OCI-LY7 (cell line): ENCODE results near the gene LPAR1. TPM values are rescaled to one million over a fixed set of nuclear protein-coding genes. Genes with fewer than 3 reads are reported as not detected.
"Not testable (repeated sequence)": the region's sequence is repeated elsewhere in the genome, so short reads cannot be mapped to it uniquely, and the experiment has no call there.

Experiments used
- BruUV-seq: library from RNA; stranded (reverse); fragments of 400-500 nt; replicated peaks from 2 replicates; lab custom pipeline; 2021; lab: Mats Ljungman, UMichigan
- CTCF ChIA-PET: fragments of 300-600 bp; sonication (Branson Sonifier 250); formaldehyde crosslinking; loops from one replicate; lab custom pipeline; 2022; ENCODE audit warnings: antibody characterized with exemption; ENCODE audit not compliant: unreplicated experiment; lab: Charles Lee
- POLR2A ChIA-PET: fragments of 300-600 bp; sonication (Branson Sonifier 250); formaldehyde crosslinking; loops from one replicate; lab custom pipeline; 2022; ENCODE audit warnings: antibody characterized with exemption; lab: Charles Lee
- DNase-seq: peaks from one replicate; pipeline ENCODE4 v3.0.0-alpha.2; 2015; ENCODE audit warnings: low spot score
- H2AFZ ChIP-seq: fragments of 200-600 bp; sonication (generic), shearing (Covaris generic); 2 replicates; pipeline ENCODE4 v1.6.1; 2014; ENCODE audit warnings: mild to moderate bottlenecking, antibody characterized with exemption, low read length, moderate library complexity
- H3K27ac ChIP-seq: fragments of 200-600 bp; sonication (generic); 2 replicates; pipeline ENCODE4 v1.5.1; 2014; ENCODE audit warnings: mixed run types, low read depth, mild to moderate bottlenecking, moderate library complexity, low read length, inconsistent platforms; ENCODE audit not compliant: poor library complexity, severe bottlenecking
- H3K36me3 ChIP-seq: fragments of 200-600 bp; sonication (generic); 2 replicates; pipeline ENCODE4 v1.6.1; 2014; ENCODE audit warnings: mild to moderate bottlenecking, antibody characterized with exemption, low read length, moderate library complexity, mixed read lengths; ENCODE audit not compliant: insufficient read depth
- H3K4me1 ChIP-seq: fragments of 200-600 bp; sonication (generic); 2 replicates; pipeline ENCODE4 v1.5.1; 2014; ENCODE audit warnings: mild to moderate bottlenecking, low read length; ENCODE audit not compliant: insufficient read depth, poor library complexity, severe bottlenecking
- H3K4me2 ChIP-seq: fragments of 200-600 bp; sonication (generic); 2 replicates; pipeline ENCODE4 v1.6.1; 2014; ENCODE audit warnings: mild to moderate bottlenecking, low read length
- H3K4me3 ChIP-seq: fragments of 200-600 bp; sonication (generic); 2 replicates; pipeline ENCODE4 v1.5.1; 2014; ENCODE audit warnings: mild to moderate bottlenecking, low read depth, low read length; ENCODE audit not compliant: poor library complexity, severe bottlenecking
- H3K79me2 ChIP-seq: fragments of 200-600 bp; sonication (generic); 2 replicates; pipeline ENCODE4 v1.6.1; 2016; ENCODE audit warnings: low read depth, mild to moderate bottlenecking, low read length, moderate library complexity, mixed read lengths; ENCODE audit not compliant: insufficient read depth
- H3K9me2 ChIP-seq: fragments of 200-600 bp; sonication (generic); 2 replicates; pipeline ENCODE4 v1.6.1; 2016; ENCODE audit warnings: mild to moderate bottlenecking, low read length, mixed read lengths; ENCODE audit not compliant: insufficient read depth
- H3K9me3 ChIP-seq: fragments of 200-600 bp; sonication (generic); 2 replicates; pipeline ENCODE4 v1.6.1; 2014; ENCODE audit warnings: mild to moderate bottlenecking, mixed run types, low read length, mixed read lengths
- H4K20me1 ChIP-seq: fragments of 200-600 bp; sonication (generic); 2 replicates; pipeline ENCODE4 v1.6.1; 2014; ENCODE audit warnings: mild to moderate bottlenecking, antibody characterized with exemption, low read length, moderate library complexity, mixed read lengths; ENCODE audit not compliant: insufficient read depth
- CTCF ChIP-seq: fragments of 200-600 bp; sonication (generic); conservative IDR thresholded peaks from 2 replicates; pipeline ENCODE4 v1.5.1; 2014; ENCODE audit warnings: mild to moderate bottlenecking, antibody characterized with exemption, low read length, moderate library complexity, mixed read lengths
- EZH2phosphoT487 ChIP-seq: fragments of 200-600 bp; sonication (generic); IDR thresholded peaks from 2 replicates; pipeline ENCODE4 v1.6.1; 2018; ENCODE audit warnings: low read depth, borderline replicate concordance, mild to moderate bottlenecking, mixed run types, antibody characterized with exemption, low read length, moderate library complexity, mixed read lengths
- intact Hi-C: fragments of 100-400 bp; cut with micrococcal nuclease; formaldehyde crosslinking; loops from one replicate; pipeline ENCODE4 v1.10.0; 2022; ENCODE audit not compliant: unreplicated experiment
- small RNA-seq: library from RNA; depleted of rRNA; stranded (forward); fragments of <200 nt; gene quantifications from one replicate; pipeline ENCODE3, GENCODE V24; 2014
- total RNA-seq, 2 experiments: library from RNA; depleted of rRNA in 1 of 2; stranded (reverse); fragments of >200 nt in 1 of 2; shearing (Covaris generic) in 1 of 2; gene quantifications; 2 replicates each; pipeline ENCODE4 v1.2.3, GENCODE V29; 2014 to 2022

The LPAR1 gene
- total RNA-seq, 2 experiments from 2014 or later = not detected

DNA sequence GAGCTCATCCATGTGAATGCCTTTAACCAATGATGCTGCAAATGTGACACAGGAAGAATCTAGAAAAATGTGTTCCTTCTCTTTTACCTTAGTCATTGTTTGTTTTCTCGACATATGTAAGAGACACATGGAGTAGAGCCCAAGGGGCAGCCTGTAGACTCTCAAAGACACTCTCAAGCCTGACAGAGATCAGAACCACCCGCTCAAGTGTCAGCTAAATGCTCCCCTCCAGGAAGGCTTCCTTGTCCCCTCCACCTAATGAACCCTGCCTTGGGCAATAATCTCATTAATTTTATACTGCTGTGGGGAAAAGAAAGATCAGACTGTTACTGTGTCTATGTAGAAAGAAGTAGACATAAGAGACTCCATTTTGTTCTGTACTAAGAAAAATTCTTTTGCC, 212.3 kb downstream of the LPAR1 start:
- H3K27ac ChIP-seq = no peak overlapping the region
- H3K4me3 ChIP-seq = no peak overlapping the region
- ChIA-PET CTCF (no interaction called here), POLR2A (no interaction called here)
- H3K4me2 ChIP-seq = no peak overlapping the region
- no peak overlapping the region for H2AFZ ChIP-seq
- H3K9me3 ChIP-seq = no peaks in the 10 kb centered on the region
- intact Hi-C loops = no loop called here
- no TSS peak for BruUV-seq
- no peaks in the 10 kb centered on the region for H3K79me2 ChIP-seq
- no peaks in the 10 kb centered on the region for H3K4me1 ChIP-seq
- no peaks in the 10 kb centered on the region for H3K36me3 ChIP-seq
- H3K9me2 ChIP-seq = no peaks in the 10 kb centered on the region
- no peak for DNase-seq
- TF ChIP-seq CTCF = no peak
- no peak for TF ChIP-seq EZH2phosphoT487
- no peaks in the 10 kb centered on the region for H4K20me1 ChIP-seq

- CTCF ChIA-PET, H3K9me2 ChIP-seq, intact Hi-C loops, H4K20me1 ChIP-seq, H3K79me2 ChIP-seq, DNase-seq, H2AFZ ChIP-seq, H3K4me1 ChIP-seq, H3K27ac ChIP-seq, H3K4me3 ChIP-seq, POLR2A ChIA-PET, BruUV-seq, H3K36me3 ChIP-seq, H3K4me2 ChIP-seq, H3K9me3 ChIP-seq: not testable (repeated sequence)
Measured at GRCh38 chr9:110825129-110825528, 213.1 kb downstream of the LPAR1 start.

Small RNA genes within 50 kb of the gene (small RNA-seq; reads per million reads assigned to genes)
- gene RF00019 = not detected
- not detected for gene RNU6-432P
